GM18511 (cell line): ENCODE data around the gene CRY2.
A peak's percentile ranks its signal among the peaks of the same experiment; 100 is the strongest.
"Not testable (repeated sequence)": the region's sequence is repeated elsewhere in the genome, so short reads cannot be mapped to it uniquely, and the experiment has no call there.

Experiments used
- ATAC-seq: cut with Tn5 transposase; IDR thresholded peaks from one replicate; pipeline ENCODE4 v1.9.1; 2021; ENCODE audit warnings: mild to moderate bottlenecking, moderate library complexity; ENCODE audit not compliant: unreplicated experiment

CRY2 gene

DNA sequence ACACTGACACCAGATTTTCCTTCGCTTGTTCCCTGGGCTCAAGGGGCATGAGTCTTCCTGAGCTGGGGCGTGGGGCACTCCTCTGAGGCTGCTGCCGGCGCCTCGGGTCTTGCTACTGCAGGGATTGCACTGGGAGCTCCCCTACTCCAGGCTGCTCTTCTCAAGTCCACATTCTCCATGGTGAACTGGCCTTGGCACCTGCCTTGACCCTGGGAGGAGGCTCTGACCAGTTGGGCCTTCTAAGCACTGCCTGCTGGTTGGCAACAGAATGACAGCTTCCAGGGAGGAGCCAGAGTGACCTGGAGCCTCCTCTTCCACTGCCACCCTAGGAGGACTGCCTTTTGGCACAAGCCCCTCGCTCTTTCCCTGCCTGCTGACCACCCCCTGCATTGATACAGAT, 50.3 kb downstream of the CRY2 start:
- no peak for ATAC-seq

DNA sequence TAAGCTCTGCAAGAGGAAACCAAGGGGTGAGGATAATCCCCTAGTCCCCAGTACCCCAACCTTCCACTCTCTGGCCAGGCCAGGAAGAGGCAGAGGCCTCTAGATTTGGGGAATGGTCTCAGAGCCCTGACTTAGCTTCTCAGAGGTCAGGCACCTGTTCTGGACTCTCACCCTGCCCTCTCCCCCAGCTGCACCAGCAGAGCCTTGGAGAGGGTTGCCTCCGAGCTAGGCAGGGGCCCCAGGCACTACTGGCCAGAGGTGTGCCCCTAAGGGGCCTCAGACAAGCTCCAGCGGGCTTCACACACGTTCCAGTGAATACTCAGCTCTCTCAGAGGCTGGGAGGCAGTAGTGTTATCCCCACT, 51.8 kb downstream of the CRY2 start:
- no peak for ATAC-seq

DNA sequence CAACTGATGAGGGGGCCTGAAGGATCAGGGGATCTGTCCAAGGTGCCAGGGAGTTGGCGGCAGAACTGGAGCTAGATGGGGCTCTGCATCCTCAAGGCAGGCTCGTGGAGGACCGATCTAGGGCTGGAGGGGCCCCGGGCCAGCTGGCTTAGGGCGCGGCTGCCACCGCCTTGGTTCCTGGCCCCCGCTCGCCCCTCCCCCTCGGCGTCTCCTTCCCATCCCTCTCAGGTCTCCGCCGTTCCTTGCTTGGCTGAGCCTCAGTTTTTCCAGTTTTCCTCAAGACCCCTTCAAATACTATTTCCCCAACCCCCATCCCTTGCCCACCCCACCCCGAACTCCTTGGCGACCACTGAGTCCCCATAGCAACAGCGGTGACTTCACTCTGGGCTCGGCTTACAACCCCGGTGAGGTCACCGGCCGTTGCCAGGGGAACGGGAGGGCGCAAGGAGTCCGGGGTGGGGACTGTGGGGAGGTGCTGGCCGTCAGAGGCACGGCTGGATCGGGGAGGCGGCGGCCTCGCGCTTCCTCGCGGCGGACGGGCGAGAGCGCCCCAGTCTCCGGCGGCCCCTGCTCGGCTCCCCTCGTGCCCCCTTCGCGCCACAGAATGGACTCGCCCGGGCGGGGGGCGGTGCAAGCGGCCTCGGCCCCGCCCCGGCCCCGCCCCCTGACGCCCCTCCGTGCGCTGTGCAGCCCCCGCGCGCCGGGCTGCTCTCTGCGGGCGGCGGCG, 52.3 kb downstream of the CRY2 start:
- ATAC-seq, result peak; percentile 70

DNA sequence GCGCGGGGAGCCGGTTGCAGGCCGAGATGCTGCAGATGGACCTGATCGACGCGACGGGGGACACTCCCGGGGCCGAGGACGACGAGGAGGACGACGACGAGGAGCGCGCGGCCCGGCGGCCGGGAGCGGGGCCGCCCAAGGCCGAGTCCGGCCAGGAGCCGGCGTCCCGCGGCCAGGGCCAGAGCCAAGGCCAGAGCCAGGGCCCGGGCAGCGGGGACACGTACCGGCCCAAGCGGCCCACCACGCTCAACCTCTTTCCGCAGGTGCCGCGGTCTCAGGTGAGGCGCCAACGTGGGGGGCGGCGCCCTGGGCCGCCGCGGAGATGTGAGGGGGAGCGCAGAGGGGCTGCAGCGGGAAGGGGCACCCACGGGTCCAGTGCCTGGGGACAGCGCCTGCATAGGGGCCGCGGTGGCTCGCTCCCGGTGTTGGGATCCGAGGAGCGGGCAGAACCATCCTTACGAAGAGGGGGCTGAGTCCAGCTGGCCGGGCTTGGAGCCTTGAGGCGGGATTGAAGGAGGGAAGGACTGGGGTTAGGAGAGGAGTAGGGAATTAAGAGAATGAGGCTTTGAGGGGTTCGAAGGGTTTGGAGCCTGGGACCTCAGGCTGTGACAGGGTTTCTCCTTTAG, 53.0 kb downstream of the CRY2 start:
- peak; percentile 12 for ATAC-seq

DNA sequence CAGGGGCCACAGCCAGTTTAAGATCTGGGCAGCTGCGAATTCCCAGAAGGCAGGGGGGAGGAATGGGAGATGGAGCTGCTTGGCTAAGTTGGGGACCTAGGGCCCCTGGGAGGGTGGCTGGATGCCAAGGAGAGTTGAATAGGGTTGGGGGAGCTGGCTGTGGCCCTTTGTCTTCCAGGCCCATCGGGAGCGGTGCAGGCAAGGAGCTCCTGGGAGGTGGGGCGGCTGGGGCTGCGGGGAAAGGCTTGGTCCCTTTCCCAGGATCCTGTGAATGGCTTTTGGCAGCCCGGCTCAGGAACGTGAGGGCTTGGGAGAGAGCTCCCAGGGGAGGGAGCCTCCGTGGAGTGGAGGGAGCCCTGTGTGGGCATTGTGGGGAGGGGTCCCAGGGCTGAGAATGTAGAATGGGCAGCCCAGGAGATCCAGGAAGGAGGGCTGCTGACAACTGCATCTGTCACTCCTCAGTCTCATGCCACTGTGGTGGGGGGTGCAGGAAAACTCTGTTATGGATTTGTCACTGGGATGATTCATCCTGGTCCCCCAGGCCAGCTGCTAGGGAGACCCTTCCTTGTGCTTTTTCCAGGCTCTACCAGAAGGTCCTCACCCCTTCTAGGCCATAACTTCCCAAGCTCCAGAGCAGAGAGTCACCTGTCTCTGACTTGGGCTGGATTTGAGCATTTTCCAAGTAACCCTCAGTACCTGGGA, 53.8 kb downstream of the CRY2 start:
- ATAC-seq, result no peak

DNA sequence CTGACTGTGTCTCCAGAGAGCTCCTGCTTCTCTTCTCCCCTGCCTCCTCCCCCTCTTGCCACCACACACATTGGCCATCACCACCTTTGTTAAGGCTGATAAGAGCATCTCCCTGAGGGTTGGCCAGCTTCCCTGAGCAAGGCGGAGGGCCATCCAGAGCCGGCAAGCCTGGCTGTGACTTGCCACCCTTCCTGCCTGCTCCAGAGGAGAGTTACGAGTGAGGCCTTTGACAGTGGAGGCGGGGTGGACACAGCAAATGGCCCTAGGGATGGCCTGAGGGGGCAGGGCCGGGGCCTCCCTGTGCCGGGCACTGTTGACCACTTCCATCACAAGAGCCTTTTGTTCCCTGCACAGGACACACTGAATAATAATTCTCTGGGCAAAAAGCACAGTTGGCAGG, 54.4 kb downstream of the CRY2 start:
- ATAC-seq, result no peak

DNA sequence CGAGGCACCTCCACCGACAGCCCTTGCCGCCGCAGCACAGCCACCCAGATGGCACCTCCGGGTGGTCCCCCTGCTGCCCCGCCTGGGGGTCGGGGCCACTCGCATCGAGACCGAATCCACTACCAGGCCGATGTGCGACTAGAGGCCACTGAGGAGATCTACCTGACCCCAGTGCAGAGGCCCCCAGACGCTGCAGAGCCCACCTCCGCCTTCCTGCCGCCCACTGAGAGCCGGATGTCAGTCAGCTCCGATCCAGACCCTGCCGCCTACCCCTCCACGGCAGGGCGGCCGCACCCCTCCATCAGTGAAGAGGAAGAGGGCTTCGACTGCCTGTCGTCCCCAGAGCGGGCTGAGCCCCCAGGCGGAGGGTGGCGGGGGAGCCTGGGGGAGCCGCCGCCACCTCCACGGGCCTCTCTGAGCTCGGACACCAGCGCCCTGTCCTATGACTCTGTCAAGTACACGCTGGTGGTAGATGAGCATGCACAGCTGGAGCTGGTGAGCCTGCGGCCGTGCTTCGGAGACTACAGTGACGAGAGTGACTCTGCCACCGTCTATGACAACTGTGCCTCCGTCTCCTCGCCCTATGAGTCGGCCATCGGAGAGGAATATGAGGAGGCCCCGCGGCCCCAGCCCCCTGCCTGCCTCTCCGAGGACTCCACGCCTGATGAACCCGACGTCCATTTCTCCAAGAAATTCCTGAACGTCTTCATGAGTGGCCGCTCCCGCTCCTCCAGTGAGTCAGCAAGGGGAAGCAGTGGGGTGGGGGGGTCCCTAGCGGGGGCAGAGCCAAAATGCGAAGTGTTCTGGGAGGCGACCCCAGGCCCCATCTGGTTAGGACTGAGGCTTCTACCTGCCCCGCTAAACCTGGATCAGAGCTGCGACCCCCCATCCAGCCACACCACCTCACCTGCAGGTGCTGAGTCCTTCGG, 55.4 kb downstream of the CRY2 start:
- ATAC-seq, result no peak

DNA sequence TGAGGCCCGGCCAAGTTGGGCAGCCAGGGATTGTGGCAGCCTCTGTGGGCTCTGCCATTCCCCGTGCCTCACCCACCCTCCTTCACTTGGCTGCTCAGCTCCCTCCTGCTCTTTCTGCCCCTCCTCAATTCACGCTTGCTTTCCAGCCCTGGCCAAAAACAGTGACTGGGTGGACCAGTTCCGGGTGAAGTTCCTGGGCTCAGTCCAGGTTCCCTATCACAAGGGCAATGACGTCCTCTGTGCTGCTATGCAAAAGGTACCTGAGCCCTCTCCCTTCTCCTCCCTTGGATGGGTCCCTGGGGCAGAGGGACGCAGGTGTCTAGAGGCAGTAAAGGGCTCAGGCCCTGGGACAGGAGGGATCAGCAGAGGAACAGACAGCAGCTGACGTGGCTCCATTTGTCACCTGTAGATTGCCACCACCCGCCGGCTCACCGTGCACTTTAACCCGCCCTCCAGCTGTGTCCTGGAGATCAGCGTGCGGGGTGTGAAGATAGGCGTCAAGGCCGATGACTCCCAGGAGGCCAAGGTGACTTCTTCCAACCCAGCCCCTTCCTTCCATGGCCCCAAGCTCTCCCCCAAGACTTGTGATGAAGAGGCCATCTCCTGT, 57.1 kb downstream of the CRY2 start:
- no peak for ATAC-seq

DNA sequence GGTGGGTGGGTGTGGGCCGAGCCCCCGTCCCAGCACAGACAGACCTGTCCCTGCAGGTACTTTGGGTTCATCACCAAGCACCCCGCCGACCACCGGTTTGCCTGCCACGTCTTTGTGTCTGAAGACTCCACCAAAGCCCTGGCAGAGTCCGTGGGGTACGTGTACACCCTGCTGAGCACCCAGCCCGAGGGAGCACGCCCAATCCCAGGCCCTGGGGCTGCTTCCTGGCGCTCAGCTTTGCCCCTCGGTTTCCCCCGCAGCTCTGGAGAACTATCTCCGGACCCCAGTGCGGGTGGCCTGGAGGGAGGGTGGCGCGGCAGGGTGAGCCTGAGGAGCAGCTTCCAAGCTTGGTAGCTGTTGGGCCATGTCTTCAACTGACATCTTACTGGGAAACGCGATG, 57.8 kb downstream of the CRY2 start:
- no peak for ATAC-seq

DNA sequence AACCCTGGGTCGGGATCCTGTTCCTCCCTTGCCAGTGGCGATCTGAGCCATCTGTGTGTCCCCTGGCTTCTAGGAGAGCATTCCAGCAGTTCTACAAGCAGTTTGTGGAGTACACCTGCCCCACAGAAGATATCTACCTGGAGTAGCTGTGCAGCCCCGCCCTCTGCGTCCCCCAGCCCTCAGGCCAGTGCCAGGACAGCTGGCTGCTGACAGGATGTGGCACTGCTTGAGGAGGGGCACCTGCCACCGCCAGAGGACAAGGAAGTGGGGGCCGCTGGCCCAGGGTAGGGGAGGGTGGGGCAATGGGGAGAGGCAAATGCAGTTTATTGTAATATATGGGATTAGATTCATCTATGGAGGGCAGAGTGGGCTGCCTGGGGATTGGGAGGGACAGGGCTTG, 58.3 kb downstream of the CRY2 start:
- ATAC-seq, result not testable (repeated sequence)

DNA sequence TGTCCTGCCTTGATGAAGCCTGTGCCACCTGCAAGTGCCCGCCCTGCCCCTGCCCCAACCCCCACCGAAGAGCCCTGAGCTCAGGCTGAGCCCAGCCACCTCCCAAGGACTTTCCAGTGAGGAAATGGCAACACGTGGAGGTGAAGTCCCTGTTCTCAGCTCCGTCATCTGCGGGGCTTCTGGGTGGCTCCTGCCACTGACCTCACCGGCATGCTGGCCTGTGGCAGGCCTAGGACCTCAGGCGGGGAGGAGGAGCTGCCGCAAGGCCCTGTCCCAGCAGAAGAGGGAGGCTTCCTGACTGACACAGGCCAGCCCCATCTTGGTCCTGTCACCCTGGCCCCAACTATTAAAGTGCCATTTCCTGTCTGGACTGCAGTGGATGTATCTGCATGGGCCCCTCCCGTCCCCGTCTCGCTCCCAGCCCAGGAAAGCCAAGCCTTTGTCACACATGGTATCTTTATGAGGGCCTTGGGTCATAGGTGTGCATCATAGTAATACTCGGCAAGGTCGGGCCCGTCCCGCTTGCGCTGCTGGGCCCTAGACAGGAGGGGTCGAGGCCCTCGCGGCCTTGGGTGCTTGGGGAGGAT, 58.9 kb downstream of the CRY2 start:
- ATAC-seq, result no peak

DNA sequence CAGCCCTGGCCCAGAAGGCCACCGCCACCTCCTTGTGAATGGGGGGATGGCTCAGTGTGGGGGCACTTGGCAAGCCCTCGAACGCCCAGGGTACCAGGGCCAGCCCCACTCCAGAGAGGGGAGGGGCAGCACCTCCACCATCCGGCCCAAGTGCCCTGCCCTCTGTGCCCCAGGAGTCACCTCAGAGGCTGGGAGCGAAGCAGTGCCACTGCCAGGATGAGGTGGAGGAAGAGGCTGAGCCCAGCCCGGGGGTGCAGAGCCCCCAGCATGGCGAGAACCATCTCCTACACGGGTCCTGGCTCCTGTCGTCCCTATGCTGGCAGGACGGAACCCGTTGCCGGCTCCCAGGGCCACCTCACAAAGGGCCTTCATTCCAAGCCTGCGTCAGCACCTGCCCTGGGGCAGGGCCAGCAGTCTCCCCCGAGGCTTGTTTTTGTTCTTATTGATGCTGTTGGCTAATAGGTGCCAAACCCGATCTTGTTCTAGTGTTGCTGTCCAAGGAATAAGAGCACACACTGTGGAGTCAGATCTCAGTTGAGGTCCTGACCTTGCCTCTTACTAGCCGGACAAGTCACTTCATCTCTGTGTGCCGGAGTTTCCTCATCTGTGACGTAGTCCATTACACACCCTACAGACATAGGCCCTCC, 59.8 kb downstream of the CRY2 start, which contains the start of gene FREY1:
Gene FREY1, minus strand, starts transcription at position 307 of the 647 bp plus-strand sequence. Its CDS starts 26 bp downstream, at position 281.
- ATAC-seq, result no peak

DNA sequence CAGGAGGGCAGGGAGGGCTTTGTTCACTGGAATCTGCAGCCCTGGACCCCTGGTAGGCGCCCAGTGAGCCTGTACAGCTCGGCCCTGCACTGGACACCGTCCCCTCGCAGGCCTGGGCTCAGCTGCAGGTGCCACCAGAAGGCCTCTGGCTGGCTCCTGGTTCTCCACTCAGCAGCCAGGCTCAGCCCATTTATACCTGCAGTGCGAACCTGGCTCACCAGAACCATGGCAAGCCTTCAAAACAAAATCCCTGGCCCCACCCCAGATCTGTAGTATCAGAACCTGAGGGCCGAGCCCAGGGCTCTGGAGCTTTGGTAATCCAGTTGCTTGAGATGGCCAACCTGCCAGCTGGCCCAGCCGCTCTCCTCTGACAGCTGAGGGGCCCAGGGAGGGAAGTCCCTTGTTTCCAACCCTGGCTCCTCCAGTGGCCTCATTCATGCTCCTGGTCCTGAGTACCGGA, 60.7 kb downstream of the CRY2 start:
- ATAC-seq, result no peak

DNA sequence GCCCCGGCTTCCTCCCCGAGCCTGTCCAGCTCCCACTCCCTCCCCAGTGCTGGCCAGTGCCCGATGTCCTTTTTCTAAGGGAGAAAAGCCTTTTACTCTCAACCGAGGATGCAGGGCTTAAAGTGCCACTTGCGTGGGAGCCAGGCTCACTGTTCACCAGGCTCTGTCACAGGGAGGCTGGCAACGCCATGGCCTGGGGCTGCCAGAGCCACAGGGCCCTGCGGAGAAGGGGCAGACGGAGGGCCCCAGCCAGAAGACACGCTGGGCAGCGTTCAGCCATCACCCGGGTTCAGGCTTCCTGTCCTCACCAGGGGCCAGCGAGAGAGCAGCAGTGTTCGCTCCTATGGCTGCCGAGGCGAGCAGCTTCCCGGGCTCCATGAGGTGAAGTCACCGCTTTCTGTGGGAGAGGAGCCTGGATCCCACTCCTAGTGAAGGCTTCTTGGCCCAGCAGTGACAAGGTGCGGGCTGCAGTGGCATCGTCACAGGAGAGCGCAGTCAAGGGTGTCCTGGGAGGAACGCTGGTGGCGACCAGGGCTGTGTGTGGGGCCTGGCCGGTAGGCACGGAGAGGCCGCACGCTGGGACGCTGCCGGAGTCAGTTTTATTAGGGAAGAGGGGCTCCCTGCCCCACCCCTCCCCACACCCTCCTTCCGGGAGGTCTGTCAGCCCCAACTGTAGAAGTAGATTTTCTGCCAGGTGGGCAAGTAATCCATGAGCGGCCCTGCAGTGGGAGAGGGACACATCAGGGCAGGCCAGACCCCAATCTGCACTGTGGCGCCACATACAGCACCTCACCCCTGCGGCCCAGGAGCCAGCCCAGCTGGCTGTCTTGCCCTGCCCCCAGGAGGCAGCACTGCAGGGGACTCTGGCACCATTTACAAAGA, 62.6 kb downstream of the CRY2 start:
- no peak for ATAC-seq

DNA sequence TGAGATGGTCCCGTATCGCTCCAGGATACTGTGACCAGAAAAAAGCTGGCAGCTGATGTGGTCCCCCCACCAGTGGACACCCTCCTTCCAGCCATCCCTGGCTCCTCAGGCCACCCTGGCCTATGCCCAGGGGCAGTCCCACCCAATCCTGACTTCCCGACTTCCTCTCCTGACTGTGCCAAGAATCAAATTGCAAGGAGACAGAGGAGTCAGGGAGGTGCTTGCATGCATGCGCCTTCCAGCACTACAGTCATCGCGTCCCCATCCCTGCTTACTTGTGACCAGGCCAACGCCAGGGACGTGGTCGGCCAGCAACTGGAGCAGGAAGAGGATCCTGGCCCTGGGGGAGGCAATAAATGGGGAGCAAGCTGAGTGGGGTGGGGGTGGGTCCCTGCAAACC, 63.3 kb downstream of the CRY2 start:
- ATAC-seq, result no peak

DNA sequence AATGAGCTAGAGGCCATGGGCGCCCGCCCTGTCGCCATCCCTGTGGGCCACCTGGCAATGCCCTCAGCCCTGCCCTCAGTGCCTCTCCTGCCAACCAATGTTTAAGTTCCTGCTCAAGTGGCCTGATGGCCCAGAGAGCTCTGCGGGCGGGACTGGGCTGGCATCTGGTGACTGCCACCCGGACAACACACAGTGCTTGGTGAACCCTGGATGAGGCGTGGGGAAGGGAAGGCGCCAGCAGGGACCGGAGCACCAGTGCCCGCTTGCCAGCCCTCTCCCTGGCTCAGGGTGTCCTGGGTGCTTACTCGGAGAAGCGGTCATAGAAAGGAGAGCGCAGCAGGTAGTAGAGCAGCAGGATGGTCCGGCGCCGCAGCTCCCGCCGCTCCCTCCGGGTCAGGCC, 66.2 kb downstream of the CRY2 start:
- no peak for ATAC-seq

DNA sequence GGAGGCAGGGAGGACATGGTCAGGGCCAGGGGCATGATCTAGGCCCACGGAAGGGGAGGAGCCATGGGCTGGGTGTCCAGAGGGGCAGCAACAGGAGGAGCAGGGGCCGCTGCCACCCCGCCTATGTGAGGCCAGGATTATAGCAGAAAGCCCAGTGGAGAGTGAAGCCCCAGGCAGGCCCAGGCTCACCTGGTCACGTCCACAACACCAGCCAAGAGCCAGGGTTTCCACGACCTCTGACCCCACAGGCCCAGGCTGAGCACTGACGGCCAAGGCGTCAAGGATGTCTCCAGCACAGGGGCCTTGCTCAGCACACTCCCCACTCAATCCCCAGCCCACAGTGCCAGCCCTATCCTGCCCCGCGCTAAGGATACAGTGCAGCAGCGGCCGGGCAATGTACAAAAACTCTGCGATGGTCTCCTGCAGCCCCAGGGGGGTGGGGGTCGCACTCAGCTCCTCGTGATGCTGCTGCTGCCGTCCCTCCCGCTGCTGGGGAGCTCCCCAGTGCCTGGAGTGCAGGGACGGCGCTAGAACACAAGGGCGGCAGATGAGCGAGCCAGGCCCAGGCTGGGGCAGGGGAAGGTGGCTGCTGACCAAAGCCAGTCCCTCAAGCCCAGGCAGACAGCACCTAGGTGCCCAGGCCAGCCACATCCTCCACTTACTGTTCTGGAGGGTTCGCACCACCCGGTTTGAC, 66.8 kb downstream of the CRY2 start:
- ATAC-seq, result no peak

DNA sequence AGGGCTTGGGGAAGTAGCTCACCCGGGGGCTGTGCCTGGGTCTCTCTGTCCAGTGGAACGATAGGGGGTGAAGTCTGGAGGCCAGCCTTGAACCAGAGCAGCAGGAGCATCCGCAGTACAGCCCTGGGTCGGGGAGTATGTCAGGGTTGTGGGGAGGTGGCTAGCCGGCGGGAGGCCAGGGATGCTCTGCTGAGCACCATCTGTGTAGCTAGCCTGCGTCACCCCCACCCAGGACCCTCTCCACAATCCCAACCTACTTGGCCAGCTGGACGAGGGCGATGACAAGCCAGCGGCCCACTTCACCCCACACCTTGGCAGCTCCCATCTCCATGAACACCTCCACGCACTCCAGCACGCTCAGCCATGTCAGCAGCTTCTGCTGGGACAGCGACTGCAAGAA, 68.2 kb downstream of the CRY2 start:
- ATAC-seq, result no peak
